ENCODE data around the gene HACL1.

HACL1 gene

DNA sequence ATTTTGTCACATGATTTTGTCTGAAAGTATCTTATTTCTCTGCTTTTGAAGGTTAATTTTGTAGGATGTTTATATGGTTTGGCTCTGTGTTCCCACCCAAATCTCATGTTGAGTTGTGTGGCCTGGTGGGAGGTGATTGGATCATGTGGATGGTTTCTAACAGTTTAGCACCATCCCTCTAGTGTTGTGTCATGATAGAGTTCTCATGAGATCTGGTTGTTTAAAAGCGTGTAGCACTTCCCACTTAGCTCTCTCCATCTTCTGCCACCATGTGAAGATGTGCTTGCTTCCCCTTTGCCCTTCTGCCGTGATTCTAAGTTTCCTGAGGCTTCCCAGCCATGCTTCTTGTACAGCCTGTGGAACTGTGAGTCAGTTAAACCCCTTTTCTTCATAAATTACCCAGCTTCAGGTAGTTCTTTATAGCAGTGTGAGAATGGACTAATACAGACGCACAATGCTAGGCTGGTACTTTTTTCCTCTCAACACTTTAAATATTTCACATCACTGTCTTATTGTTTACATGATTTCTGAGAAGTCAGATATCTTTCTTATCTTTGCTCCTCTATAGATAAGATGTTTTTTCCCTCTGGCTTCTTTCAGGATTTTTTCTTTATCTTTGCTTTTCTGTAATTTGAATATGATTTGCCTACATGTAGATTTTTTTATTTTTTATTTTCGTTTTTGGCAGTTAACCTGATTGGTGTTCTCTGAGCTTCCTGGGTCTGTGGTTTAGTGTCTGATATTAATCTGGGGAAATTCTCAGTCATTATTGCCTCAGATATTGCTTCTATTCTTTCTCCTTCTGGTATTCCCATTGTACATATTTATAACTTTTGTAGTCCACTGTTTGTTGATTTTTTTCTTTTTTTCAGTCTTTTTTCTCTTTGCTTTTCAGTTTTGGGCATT, 22.4 kb upstream of the HACL1 start:
- no peak for TF ChIP-seq USF1 (IDR thresholded peaks at IDR 0.05)
- no peak for TF ChIP-seq ZBTB7A (IDR thresholded peaks at IDR 0.05; ENCODE audit: low read depth)
- TF ChIP-seq TEAD4 (IDR thresholded peaks at IDR 0.05): no peak
- no peak for TF ChIP-seq EGR1 (IDR thresholded peaks at IDR 0.05)
- TF ChIP-seq TAF1 (IDR thresholded peaks at IDR 0.05; ENCODE audit: low read depth): no peak

DNA sequence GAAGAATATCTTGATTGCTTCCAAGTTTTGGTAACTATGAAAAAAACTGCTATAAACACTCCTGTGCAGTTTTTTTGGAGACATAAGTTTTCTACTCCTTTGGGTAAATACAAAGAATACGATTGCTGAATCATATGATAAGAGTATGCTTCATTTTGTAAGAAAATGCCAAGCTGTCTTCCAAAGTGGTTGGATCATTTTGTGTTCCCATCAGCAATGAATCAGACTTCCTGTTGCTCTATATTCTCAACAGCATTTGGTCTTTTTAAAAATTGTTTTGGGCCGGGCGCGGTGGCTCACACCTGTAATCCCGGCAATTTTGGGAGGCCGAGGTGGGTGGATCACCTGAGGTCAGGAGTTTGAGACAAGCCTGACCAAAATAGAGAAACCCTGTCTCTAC, 14.7 kb upstream of the HACL1 start:
- TF ChIP-seq NFIC (IDR thresholded peaks at IDR 0.05): no peak

- TF ChIP-seq, protein P1, sequence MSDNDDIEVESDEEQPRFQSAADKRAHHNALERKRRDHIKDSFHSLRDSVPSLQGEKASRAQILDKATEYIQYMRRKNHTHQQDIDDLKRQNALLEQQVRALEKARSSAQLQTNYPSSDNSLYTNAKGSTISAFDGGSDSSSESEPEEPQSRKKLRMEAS (IDR thresholded peaks at IDR 0.05): no peak
- TF ChIP-seq CEBPB (IDR thresholded peaks at IDR 0.05): no peak
- TF ChIP-seq EGR1 (IDR thresholded peaks at IDR 0.05): no peak
- TF ChIP-seq RAD21 (IDR thresholded peaks at IDR 0.05; ENCODE audit: low read depth): no peak
- no peak for TF ChIP-seq TAF1 (IDR thresholded peaks at IDR 0.05; ENCODE audit: low read depth)
- TF ChIP-seq NFIC (IDR thresholded peaks at IDR 0.05): no peak
- no peak for TF ChIP-seq REST (IDR thresholded peaks at IDR 0.05; ENCODE audit: low read depth)
- TF ChIP-seq USF1 (IDR thresholded peaks at IDR 0.05): no peak
Observed at GRCh38 chr3:15614958-15615357, 13.6 kb upstream of the HACL1 start.

GRCh38 chr3:15612001-15612400, 10.6 kb upstream of the HACL1 start:
- TF ChIP-seq EP300 (IDR thresholded peaks at IDR 0.05; ENCODE audit: borderline replicate concordance) (no peak), YY1 (IDR thresholded peaks at IDR 0.05; ENCODE audit: low read depth) (no peak), NFIC (IDR thresholded peaks at IDR 0.05) (no peak), ZBTB7A (IDR thresholded peaks at IDR 0.05; ENCODE audit: low read depth) (no peak), TAF1 (IDR thresholded peaks at IDR 0.05; ENCODE audit: low read depth) (no peak), RAD21 (IDR thresholded peaks at IDR 0.05; ENCODE audit: low read depth) (no peak), TEAD4 (IDR thresholded peaks at IDR 0.05) (no peak), FOXM1 (IDR thresholded peaks at IDR 0.05; ENCODE audit: borderline replicate concordance, low read depth) (no peak), USF1 (IDR thresholded peaks at IDR 0.05) (no peak), EGR1 (IDR thresholded peaks at IDR 0.05) (no peak), CREB1 (IDR thresholded peaks at IDR 0.05; ENCODE audit: low read depth) (no peak), CEBPB (IDR thresholded peaks at IDR 0.05) (no peak), TCF12 (IDR thresholded peaks at IDR 0.05; ENCODE audit: low read depth) (no peak), REST (IDR thresholded peaks at IDR 0.05; ENCODE audit: low read depth) (no peak)
- TF ChIP-seq, protein P1 (IDR thresholded peaks at IDR 0.05): no peak

- TF ChIP-seq ZBTB7A (IDR thresholded peaks at IDR 0.05; ENCODE audit: low read depth) (no peak), EP300 (IDR thresholded peaks at IDR 0.05; ENCODE audit: borderline replicate concordance) (no peak), TAF1 (IDR thresholded peaks at IDR 0.05; ENCODE audit: low read depth) (no peak), CREB1 (IDR thresholded peaks at IDR 0.05; ENCODE audit: low read depth) (no peak), CEBPB (IDR thresholded peaks at IDR 0.05) (no peak), REST (IDR thresholded peaks at IDR 0.05; ENCODE audit: low read depth) (no peak)
- TF ChIP-seq, protein P1 (IDR thresholded peaks at IDR 0.05): no peak
Observed at GRCh38 chr3:15611018-15611417, 9.6 kb upstream of the HACL1 start.
